CD4-positive, alpha-beta T cell treated with Interferon gamma for 1 hour (primary cell): ENCODE results near the gene FHIT.

Source experiments
- DNase-seq: peaks from one replicate; pipeline ENCODE4 v3.0.0-alpha.2; 2020

FHIT gene

DNA sequence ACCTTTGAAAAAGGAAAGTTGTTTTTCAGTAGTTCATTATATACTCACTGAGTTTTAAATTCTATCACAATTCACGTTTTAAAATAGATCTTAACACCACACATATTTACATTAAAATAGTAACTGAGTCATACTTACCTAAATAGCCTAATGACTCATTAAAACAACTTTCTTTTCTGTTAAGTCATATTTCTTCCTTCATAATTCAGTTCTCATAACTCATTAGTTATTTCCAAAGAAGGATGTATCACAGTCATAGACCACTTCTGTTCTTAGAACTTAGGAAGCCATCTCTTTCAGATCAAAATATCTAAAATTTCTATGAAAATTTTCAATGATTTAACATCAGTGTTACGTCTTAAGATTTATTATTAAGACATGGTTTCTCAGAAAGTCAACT is 885.9 kb downstream of the FHIT start:
- no peak for DNase-seq

GRCh38 chr3:60364475-60364874 is 886.8 kb downstream of the FHIT start:
- no peak for DNase-seq

GRCh38 chr3:60363817-60364216 is 887.4 kb downstream of the FHIT start:
- DNase-seq: no peak

GRCh38 chr3:60355825-60356224 is 895.4 kb downstream of the FHIT start:
- DNase-seq: no peak

DNA sequence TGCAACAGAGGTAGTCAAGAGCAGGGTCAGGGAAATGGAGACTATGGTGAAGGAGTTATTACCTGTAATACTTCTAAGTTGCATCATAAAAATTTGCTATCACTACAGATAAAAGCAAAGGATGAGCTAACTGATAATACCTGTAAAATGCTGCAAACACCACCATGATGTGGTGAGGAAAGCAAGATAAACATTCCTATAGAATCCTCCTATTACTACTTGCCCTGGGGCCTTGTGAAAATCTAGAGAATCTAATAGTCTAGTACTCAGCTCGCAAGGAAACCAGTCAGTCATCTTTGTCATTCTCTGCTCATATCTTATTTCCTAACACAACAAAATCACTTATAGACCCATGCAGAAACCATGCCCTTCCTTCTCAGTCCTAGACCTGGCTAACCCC is 899.8 kb downstream of the FHIT start:
- DNase-seq: no peak

GRCh38 chr3:60344340-60344739 is 906.9 kb downstream of the FHIT start:
- no peak for DNase-seq

DNA sequence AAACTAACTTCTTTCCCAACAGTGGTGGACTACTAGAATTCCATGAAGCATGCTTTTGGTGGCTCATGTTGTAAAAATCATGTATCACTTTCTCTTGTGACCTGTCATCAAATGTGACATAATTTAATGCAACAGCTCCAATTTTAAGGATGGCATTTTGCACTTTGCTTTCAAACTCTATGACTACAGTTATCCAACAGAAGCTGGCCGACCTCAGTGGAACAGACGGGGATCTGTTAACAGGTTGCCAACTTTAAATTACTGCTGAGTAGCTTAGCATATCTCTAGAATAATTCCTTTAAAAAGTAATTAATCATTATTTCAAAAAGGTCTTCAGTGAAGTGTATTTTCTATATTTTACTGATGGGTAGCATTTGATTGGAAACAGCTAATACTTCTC is 907.4 kb downstream of the FHIT start:
- no peak for DNase-seq

DNA sequence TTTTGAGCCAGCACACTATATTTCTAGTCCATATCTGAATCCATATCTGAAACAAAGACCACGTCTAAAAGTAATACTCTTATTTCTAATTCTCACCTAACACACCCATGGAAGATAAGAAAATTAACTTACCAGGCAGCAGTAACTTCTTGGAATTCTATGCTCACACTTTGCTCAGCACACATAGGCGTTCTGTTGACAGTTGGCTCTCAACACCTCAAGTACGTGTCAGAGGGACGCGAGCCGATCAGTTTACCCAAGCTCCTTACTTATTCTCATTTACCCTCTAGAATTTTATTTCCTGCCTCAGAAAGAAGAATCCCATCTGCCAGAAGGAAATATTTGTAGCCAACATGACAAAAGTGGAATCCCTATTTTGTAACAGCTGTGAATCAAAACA is 911.9 kb downstream of the FHIT start:
- DNase-seq: no peak

DNA sequence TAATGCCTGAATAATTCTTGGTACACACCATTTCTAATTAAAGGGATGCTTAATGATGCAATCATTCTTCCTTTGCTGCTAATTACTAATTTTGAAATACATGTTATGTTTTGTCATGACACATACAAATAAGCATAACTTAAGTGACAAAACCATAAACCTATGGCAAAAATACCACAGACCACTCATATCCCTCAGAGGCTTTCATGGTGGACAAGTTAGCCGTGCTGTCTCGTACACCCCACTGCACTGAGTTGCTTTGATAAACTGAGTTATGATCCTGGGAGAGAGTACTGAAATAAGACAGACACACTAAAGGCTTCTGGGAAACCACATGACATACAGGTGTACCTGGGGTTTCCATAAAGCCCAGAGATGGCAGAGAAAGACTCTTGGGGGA is 913.8 kb downstream of the FHIT start:
- DNase-seq: no peak

- no peak for DNase-seq
Observed at GRCh38 chr3:60336061-60336460, 915.2 kb downstream of the FHIT start.

DNA sequence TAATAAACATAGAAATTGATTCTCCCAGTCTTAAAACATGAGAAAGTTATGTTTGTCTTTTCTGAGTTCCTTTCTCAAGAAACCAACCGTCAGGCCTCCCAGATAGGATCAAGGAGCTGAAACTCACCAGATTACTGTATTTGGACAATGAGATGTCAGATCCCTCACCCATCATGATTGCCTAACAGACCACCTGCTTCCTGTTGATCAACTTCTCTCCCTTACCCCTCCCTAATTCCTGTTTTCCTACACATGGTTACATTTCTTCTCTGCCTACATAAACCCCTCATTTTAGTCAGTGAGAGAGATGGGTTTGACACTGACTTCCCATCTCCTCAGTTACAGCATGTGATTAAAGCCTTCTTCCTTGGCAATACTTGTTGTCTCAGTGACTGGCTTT is 917.5 kb downstream of the FHIT start:
- no peak for DNase-seq

GRCh38 chr3:60330107-60330506 is 921.1 kb downstream of the FHIT start:
- no peak for DNase-seq

- DNase-seq: no peak
Observed at GRCh38 chr3:60325610-60326170, 925.6 kb downstream of the FHIT start.

- no peak for DNase-seq
Observed at GRCh38 chr3:60323651-60324050, 927.6 kb downstream of the FHIT start.

GRCh38 chr3:60323180-60323579 is 928.1 kb downstream of the FHIT start:
- DNase-seq: no peak

GRCh38 chr3:60322298-60322856 is 928.9 kb downstream of the FHIT start:
- no peak for DNase-seq

DNA sequence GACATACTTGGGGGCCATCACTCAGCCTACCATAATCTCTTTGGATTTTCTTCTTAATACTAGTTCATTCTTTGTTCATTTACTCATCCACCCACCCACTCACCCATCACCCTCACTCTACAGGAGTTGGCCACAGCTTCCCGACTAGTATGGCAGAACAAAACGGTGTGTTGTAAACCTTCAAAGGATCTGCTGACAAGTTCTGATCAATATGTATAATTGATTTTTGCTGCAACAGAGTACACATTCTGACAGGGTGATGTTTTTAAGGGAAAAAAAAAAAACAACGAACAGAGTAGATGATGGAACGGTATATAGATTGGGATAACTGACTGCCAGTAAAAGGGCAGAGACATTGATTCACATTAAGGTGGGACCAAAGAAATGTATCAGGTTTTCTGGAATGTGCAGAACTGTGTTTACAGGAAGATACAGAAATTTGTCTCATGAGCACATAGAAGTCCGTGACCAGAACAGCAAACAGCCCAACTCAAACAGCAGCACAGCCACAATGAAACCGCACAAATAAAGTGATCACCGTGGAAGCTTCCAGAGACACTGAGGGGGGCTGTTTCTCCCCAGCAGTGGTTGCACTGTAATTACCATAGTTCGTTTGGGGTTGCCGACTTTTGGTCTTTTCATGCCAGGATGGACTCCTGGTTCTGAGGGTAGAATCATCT is 931.9 kb downstream of the FHIT start:
- DNase-seq: no peak

GRCh38 chr3:60316121-60316797 is 935.0 kb downstream of the FHIT start:
- no peak for DNase-seq

GRCh38 chr3:60313951-60314461 is 937.2 kb downstream of the FHIT start:
- no peak for DNase-seq

DNA sequence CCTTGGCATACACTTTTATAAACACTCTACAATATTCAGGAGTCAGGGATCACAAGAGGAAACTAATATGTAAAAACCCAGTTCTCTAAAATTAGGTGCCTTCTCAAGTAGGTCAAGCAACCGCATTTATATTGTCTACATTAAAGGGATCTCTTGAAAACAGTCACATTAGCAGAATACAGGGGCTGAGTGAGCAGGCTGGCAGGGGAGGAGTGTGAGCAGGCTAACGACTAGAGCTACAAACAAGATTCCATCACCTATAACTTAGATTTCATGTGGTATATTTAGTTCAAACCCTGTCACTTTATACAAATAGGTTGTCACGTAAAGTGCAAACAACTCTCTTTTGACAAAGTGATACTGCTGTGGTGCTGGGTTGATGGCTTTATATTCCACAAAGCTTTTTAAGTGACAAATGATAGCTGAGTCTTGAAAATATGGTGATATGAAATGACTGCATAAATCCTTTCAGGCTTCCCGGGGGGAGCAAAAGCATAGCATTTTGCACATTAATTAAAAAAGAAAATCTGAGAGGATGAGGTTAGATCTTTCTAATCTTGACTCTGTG is 937.9 kb downstream of the FHIT start:
- DNase-seq: no peak

DNA sequence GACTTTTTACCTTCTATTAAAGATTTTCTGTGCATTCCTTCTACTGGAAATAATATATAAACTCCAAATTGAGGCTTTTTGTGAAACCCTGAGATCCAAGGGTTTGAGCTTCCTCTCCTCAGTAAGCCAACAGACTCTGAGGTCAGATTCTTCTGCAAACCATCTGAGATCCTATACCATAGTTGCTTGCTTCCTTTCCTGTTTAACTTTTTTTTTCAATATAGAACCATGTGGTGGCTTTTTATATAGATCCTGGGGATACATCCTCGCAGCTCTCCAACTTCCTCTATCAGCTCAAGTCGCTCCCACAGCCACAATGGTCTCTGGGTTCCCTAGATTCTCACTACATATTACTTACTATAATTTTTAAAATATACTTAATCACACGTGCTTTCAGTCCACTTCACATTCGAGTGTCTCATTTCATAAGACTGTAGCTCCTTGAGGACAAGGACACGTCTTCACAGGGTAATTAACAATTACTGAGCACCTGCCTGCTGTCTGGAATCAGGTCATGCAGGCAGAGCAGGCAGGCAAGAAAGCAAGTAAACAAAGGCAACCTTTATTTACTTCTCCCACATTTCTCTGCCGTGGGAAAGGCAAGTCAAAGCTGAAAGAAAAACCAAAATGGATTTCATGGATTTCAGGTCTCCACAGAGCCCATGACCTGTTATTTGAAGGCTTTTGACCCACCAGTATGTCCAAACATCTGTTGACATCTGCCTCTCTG is 941.5 kb downstream of the FHIT start:
- DNase-seq: no peak

- no peak for DNase-seq
Observed at GRCh38 chr3:60308808-60309207, 942.4 kb downstream of the FHIT start.
